CD4-positive, alpha-beta T cell (primary cell): ENCODE data around the gene MRPS15. TPM values are rescaled to one million over a fixed set of nuclear protein-coding genes. Genes with fewer than 3 reads are reported as not detected.
A peak's percentile ranks its signal among the peaks of the same experiment; 100 is the strongest.

Experiments
- ATAC-seq: fragments of 200-7000 bp; cut with Tn5 transposase; one replicate; pipeline ENCODE4 v1.10.0; 2022; ENCODE audit warnings: mild to moderate bottlenecking; ENCODE audit not compliant: poor library complexity
- CTCF ChIA-PET: fragments of 350-600 bp; sonication (Branson Sonifier 250); formaldehyde crosslinking; loops from one replicate; lab custom pipeline; 2021; ENCODE audit warnings: antibody characterized with exemption, inconsistent platforms; lab: Charles Lee
- POLR2A ChIA-PET: fragments of 350-600 bp; sonication (Branson Sonifier 250); formaldehyde crosslinking; loops from one replicate; lab custom pipeline; 2021; ENCODE audit warnings: antibody characterized with exemption, inconsistent platforms; lab: Charles Lee
- DNase-seq, 14 experiments: peaks; one replicate each; pipeline ENCODE4 v3.0.0-alpha.2; 2013 to 2020; ENCODE audit warnings: mixed read lengths in 2 of 14
- H3K27ac ChIP-seq, 2 donors: one replicate each; pipeline versions ENCODE4 v1.5.1 to v1.7.0; 2013; ENCODE audit warnings: low read length in 2 of 2, low read depth in 1 of 2, mild to moderate bottlenecking in 1 of 2
- H3K27me3 ChIP-seq, 2 experiments: 1 replicate in 1 of 2; 2 replicates in 1 of 2; pipeline versions ENCODE4 v1.6.1 to v1.7.0; 2013; ENCODE audit warnings: low read length in 2 of 2, control low read depth in 1 of 2, mild to moderate bottlenecking in 1 of 2, moderate library complexity in 1 of 2; ENCODE audit not compliant: insufficient read depth in 2 of 2, control insufficient read depth in 1 of 2
- H3K36me3 ChIP-seq: one replicate; pipeline ENCODE4 v1.6.1; 2013; ENCODE audit warnings: low read length, control low read depth; ENCODE audit not compliant: insufficient read depth
- H3K4me1 ChIP-seq: one replicate; pipeline ENCODE4 v1.6.1; 2013; ENCODE audit warnings: low read length, control low read depth; ENCODE audit not compliant: insufficient read depth
- H3K4me3 ChIP-seq: one replicate; pipeline ENCODE4 v1.5.1; 2013; ENCODE audit warnings: mild to moderate bottlenecking, low read length, moderate library complexity
- H3K9me3 ChIP-seq, 2 experiments: 1 replicate in 1 of 2; 2 replicates in 1 of 2; pipeline versions ENCODE4 v1.6.1 to v1.7.0; 2013; ENCODE audit warnings: low read length in 2 of 2, mild to moderate bottlenecking in 2 of 2, control low read depth in 1 of 2, moderate library complexity in 1 of 2; ENCODE audit not compliant: control insufficient read depth in 1 of 2, insufficient read depth in 1 of 2
- H3K27ac Mint-ChIP-seq: one replicate; pipeline ENCODE4 v1.8.0; 2020; ENCODE audit warnings: mixed read lengths
- H3K27me3 Mint-ChIP-seq: one replicate; pipeline ENCODE4 v1.8.0; 2021; ENCODE audit warnings: mixed read lengths
- H3K36me3 Mint-ChIP-seq: one replicate; pipeline ENCODE4 v1.8.0; 2021; ENCODE audit warnings: low read depth, mixed read lengths
- H3K4me1 Mint-ChIP-seq: one replicate; pipeline ENCODE4 v1.8.0; 2021; ENCODE audit warnings: low read depth, mixed read lengths
- H3K4me3 Mint-ChIP-seq: one replicate; pipeline ENCODE4 v1.8.0; 2020; ENCODE audit warnings: mild to moderate bottlenecking, mixed read lengths
- H3K9me3 Mint-ChIP-seq: one replicate; pipeline ENCODE4 v1.8.0; 2020; ENCODE audit warnings: mixed read lengths
- CTCF ChIP-seq: fragments of 200-600 bp; IDR thresholded peaks from one replicate; pipeline ENCODE4 v1.8.0; 2022; ENCODE audit warnings: antibody characterized with exemption, mild to moderate bottlenecking
- intact Hi-C, 2 experiments: fragments of 100-400 bp; cut with DNase I in 1 of 2; cut with micrococcal nuclease in 1 of 2; formaldehyde crosslinking; loops; one replicate each; pipeline versions ENCODE4 v1.15.1 to v1.9.0; 2023 to 2025; cut with DNase I, micrococcal nuclease
- total RNA-seq, 174 experiments: library from RNA in 2 of 174; stranded (reverse) in 2 of 174; gene quantifications; one replicate each; pipeline ENCODE4 v1.2.3 and lab custom pipeline; 2021 to 2026

The MRPS15 gene
- total RNA-seq, 2 experiments from 2014 or later, result 35.4 to 36.4 TPM

GRCh38 chr1:36420836-36421317, 43.3 kb downstream of the MRPS15 start:
- POLR2A ChIA-PET, result interaction anchor here (0.6 to 2.4 kb wide), 11 partner anchors 9 to 334 kb away, joined by 3 to 9 read pairs (median 4); partner anchors contain the start of genes LSM10 and TRAPPC3
- H3K27ac ChIP-seq, result peak overlapping the region; percentile 32 to 72
- ATAC-seq, result peak; percentile 99

GRCh38 chr1:36420409-36420808, 43.8 kb downstream of the MRPS15 start:
- Histone ChIP-seq H3K27me3 (no peaks in the 10 kb centered on the region), H3K9me3 (no peaks in the 10 kb centered on the region), H3K4me1 (peaks cover 26% of the 10 kb centered on the region), H3K36me3 (no peaks in the 10 kb centered on the region), H3K27ac (peak overlapping the region; percentile 32 to 72), H3K4me3 (peak overlapping the region; percentile 16)
- ChIA-PET CTCF (interaction anchor here (0.7 to 2.4 kb wide), 6 partner anchors 15 to 135 kb away, joined by 3 to 22 read pairs (median 5); partner anchors contain the start of genes SH3D21 and STK40), POLR2A (interaction anchor here (0.6 to 2.4 kb wide), 13 partner anchors 8 to 333 kb away, joined by 3 to 9 read pairs (median 4); partner anchors contain the start of gene LSM10)
- H3K9me3 Mint-ChIP-seq, result no peaks in the 10 kb centered on the region
- peak overlapping the region; percentile 81 for H3K27ac Mint-ChIP-seq
- DNase-seq (peak in 2 of 14 experiments; percentile 12 to 53), ATAC-seq (peak; percentile 49)
- no peak for TF ChIP-seq CTCF
- no peaks in the 10 kb centered on the region for H3K36me3 Mint-ChIP-seq
- H3K4me1 Mint-ChIP-seq, result peaks cover 29% of the 10 kb centered on the region
- H3K4me3 Mint-ChIP-seq, result peak overlapping the region; percentile 76
- no peaks in the 10 kb centered on the region for H3K27me3 Mint-ChIP-seq
- intact Hi-C loops, result loop anchor here (1.0 to 5.0 kb wide), 8 partner anchors 30 to 320 kb away; partner anchors contain the start of genes STK40 (in 2 of the 2), OSCP1 (in 1 of the 2) and TRAPPC3 (in 1 of the 2)

More at GRCh38 chr1:36420836-36421317, 43.3 kb downstream of the MRPS15 start:
- Histone ChIP-seq H3K27me3 (no peaks in the 10 kb centered on the region), H3K4me3 (peak overlapping the region; percentile 16), H3K4me1 (peaks cover 26% of the 10 kb centered on the region), H3K9me3 (no peaks in the 10 kb centered on the region), H3K36me3 (no peaks in the 10 kb centered on the region)
- Mint-ChIP-seq H3K27me3 (no peaks in the 10 kb centered on the region), H3K9me3 (no peaks in the 10 kb centered on the region), H3K4me1 (peaks cover 29% of the 10 kb centered on the region), H3K4me3 (peak overlapping the region; percentile 76), H3K27ac (peak overlapping the region; percentile 81), H3K36me3 (no peaks in the 10 kb centered on the region)
- TF ChIP-seq CTCF, result peak; percentile 91
- intact Hi-C loops, result loop anchor here (1.0 to 5.0 kb wide), 8 partner anchors 30 to 320 kb away; partner anchors contain the start of genes STK40 (in 2 of the 2), OSCP1 (in 1 of the 2) and TRAPPC3 (in 1 of the 2)
- CTCF ChIA-PET, result interaction anchor here (1.4 to 2.4 kb wide), 2 partner anchors 35 to 78 kb away, joined by 9 to 22 read pairs; partner anchors contain the start of gene STK40
- peak; percentile 80 to 97 (median 92) for DNase-seq

- H3K4me3 Mint-ChIP-seq, result no peak overlapping the region
- Histone ChIP-seq H3K27ac (no peak overlapping the region), H3K4me3 (no peak overlapping the region), H3K27me3 (no peaks in the 10 kb centered on the region), H3K4me1 (peaks cover 26% of the 10 kb centered on the region), H3K9me3 (no peaks in the 10 kb centered on the region), H3K36me3 (no peaks in the 10 kb centered on the region)
- no peak for TF ChIP-seq CTCF
- no peak for DNase-seq
- H3K27me3 Mint-ChIP-seq, result no peaks in the 10 kb centered on the region
- H3K9me3 Mint-ChIP-seq, result no peaks in the 10 kb centered on the region
- CTCF ChIA-PET, result interaction anchor here (0.7 to 2.4 kb wide), 8 partner anchors 14 to 270 kb away, joined by 4 to 22 read pairs (median 5); partner anchors contain the start of genes SH3D21, STK40 and TRAPPC3
- no peak overlapping the region for H3K27ac Mint-ChIP-seq
- ATAC-seq, result no peak
- intact Hi-C loops, result loop anchor here in 1 of 2 experiments (1.0 kb wide), 1 partner anchor 320 kb away; no protein-coding TSS in a partner anchor
- H3K36me3 Mint-ChIP-seq, result no peaks in the 10 kb centered on the region
- peaks cover 30% of the 10 kb centered on the region for H3K4me1 Mint-ChIP-seq
- POLR2A ChIA-PET, result interaction anchor here (1.1 to 2.4 kb wide), 8 partner anchors 7 to 62 kb away, joined by 3 to 9 read pairs (median 4); no protein-coding TSS in a partner anchor
Observed at GRCh38 chr1:36419569-36419968, 44.6 kb downstream of the MRPS15 start.
